SH-SY5Y (cell line): ENCODE results near the gene S100A4.

Source experiments
- GATA2 ChIP-seq: IDR thresholded peaks from 2 replicates; pipeline ENCODE4 v1.6.1; 2011; ENCODE audit warnings: mild to moderate bottlenecking, low read depth, low read length
- GATA3 ChIP-seq: IDR thresholded peaks from 2 replicates; pipeline ENCODE4 v1.6.1; 2011; ENCODE audit warnings: low read depth, mild to moderate bottlenecking, low read length, moderate library complexity

GRCh38 chr1:153527023-153527682, 18.5 kb downstream of the S100A4 start:
- TF ChIP-seq GATA3 (no peak), GATA2 (no peak)
